Right kidney (tissue), 1 donor: ENCODE measurements around the gene VANGL1.

Source experiments
- DNase-seq: peaks from one replicate; pipeline ENCODE4 v3.0.0-alpha.2; 2016

Gene VANGL1

GRCh38 chr1:115694805-115695204 lies 53.0 kb downstream of the VANGL1 start:
- DNase-seq, result no peak

GRCh38 chr1:115697619-115698018 lies 55.8 kb downstream of the VANGL1 start:
- DNase-seq, result no peak

GRCh38 chr1:115701090-115701489 lies 59.3 kb downstream of the VANGL1 start:
- no peak for DNase-seq

DNA sequence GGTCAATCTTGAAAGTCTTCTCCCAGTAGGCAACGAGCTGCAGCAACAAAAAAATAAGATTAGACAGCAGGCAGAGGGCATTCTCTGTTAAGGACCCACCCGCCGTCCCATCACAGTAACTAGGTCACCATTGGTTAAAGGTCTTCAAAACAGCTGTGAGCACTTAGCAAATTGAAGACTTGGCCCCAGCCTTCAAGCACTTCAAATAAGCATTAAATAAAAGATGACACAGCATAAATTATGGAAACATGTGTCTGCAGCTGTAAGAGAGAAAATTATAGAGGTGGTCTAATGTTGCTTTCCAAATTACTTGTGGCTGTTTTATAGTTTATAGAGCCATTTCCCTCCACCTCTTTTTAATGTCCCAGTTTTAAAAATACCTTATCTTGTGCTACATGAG lies 61.2 kb downstream of the VANGL1 start:
- DNase-seq, result no peak

- no peak for DNase-seq
These were observed 63.5 kb downstream of the VANGL1 start for GRCh38 chr1:115705085-115705951.

- DNase-seq, result no peak
These were observed 64.2 kb downstream of the VANGL1 start for GRCh38 chr1:115705963-115706362.

DNA sequence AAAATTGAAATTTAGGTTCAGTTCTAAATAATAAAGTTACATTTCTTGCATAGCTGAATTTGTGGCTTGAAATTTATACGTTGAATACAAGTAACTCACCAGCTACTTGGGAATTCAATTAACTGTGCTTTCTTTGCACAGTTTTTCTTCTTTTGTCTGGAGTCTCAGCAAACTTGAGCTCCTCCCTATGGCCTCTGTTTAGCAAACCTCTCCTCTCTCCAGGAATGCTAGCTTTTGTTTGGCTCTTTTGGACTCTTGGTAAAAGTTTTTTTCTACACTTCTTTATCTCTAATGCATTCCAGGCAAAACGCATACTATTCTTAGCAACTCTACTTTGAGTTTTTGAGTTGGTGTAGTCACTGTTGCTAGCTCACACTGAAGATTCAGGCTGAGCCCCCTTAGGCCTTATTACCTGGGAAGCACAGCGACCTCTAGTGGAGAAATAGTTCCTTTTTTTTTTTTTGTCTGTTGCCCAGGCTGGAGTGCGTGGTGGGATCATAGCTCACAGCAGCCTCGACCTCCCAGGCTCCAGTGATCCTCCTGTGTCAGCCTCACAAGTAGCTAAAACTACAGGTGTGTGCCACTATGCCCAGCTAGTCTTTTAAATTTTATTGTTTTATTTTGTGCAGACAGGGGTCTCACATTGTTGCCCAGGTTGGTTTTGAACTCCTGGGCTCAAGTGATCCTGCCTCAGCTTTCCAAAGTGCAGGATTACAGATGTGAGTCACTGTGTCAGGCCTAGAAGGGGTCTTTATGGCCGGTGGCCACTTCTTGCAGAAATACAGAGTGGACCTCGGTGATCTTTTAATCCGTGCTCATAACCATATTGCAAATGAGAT lies 65.0 kb downstream of the VANGL1 start:
- peak; percentile 39 for DNase-seq

DNA sequence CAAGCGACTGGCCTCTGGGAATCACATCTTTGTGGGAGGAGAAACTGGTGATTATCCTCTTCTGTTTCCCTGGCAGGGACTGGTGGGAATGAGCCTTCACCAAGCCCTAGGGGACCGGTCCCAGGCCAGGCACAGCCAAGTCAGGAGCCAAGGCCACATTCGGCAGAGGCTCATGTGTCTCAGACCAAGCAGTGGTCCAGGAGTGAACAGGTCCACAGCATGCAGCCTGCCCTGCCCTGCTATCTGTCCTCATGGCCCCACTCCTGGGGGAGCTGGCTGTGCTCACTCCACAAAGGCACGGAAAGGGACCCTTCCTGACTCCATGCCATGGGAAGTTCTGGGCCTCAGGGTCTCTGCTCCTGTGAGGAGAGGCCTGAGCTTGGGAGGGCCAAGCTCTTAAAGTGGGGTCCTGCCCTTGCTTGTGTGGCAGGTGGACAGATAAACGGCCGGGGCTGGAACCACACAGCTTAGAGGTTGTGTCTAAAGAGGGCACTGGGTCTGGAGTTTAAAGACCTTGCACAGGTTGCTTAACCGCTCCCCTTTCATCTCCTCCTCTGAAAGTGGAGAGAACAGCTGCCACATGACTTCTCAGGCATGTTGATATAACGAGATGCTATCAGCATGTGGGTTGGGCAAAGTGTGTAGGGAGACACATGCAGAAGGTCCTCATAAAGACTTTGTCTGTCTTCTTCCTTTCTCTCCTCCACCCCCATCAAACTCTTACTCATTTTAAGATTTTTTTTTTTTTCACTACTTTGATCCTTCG lies 69.3 kb downstream of the VANGL1 start:
- DNase-seq, result no peak

DNA sequence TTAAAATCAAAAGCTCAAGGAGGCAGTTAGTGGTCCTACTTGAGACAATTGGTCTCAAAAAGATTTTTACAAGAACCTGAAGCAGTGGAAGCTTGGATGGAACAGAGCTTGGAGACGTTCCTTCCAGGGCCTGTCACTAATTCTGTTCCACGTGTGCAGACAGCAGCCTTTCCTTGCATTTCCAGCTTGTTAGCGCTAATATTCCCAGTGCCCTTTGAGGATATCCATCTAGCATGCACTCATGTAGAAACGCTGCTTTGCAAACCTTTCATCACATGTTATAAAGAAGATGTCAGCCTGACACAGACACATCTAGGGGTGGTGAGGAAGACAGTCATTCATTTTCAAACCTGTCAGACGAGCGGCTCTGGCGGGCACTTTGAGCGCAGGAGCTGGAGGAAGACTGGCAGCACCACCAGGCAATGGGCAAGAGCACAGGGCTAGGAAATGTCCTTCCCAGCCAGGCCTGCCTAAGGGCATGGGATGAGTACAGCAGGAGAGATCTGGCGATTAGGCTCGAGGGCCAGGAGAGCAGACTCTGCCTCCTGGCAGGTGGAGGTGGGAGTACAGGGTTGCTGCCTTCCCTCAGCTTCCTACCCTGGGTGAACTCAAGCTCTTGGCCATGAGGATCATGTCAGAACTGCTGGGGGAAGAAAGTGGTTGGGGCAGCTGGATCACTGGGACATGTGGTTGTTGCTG lies 71.3 kb downstream of the VANGL1 start:
- no peak for DNase-seq

- no peak for DNase-seq
These were observed 72.1 kb downstream of the VANGL1 start for GRCh38 chr1:115713906-115714305.

GRCh38 chr1:115714572-115715141 lies 72.9 kb downstream of the VANGL1 start:
- DNase-seq, result peak; percentile 68

- DNase-seq, result no peak
These were observed 75.8 kb downstream of the VANGL1 start for GRCh38 chr1:115717541-115717940.

GRCh38 chr1:115718011-115718754 lies 76.4 kb downstream of the VANGL1 start:
- no peak for DNase-seq

GRCh38 chr1:115719285-115719684 lies 77.5 kb downstream of the VANGL1 start:
- no peak for DNase-seq

DNA sequence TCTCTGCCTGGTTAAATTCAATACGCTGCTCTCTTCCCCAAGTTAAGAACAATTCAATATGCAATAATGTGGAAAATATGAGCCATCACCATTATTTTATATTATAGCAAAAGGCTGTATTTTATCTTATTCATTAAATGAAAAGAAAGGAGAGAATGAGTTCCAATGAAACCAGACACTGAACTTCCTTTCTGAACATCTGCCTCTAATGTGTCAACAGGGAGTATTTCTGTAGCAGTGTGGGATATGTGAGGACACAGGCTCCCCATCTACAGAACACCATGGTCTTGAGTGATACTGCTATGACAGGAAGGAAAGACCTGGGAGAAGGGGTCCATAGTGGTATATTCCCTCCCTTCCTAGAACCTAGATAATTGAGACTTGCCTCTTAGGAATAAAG lies 80.5 kb downstream of the VANGL1 start:
- DNase-seq, result no peak

- DNase-seq, result no peak
These were observed 82.0 kb downstream of the VANGL1 start for GRCh38 chr1:115723756-115724155.

DNA sequence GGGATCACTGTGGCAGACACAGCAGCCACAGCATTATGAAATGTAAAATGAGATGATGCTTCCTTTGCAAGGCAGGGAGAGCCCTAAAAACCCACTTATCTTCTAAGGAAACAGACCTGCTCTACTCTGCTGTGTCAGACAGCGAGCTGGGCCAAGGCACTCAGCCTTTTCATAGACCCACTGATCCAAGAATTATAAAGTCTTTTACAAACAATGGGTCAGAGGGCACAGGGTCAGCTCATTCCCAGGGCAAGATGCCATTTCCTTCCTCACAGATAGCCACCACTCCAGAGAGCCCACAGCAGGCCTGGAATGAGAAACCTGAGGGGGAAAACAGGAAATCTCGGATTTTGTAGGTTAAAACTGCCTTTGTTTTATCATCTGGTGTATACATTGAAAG lies 83.8 kb downstream of the VANGL1 start:
- DNase-seq, result no peak

DNA sequence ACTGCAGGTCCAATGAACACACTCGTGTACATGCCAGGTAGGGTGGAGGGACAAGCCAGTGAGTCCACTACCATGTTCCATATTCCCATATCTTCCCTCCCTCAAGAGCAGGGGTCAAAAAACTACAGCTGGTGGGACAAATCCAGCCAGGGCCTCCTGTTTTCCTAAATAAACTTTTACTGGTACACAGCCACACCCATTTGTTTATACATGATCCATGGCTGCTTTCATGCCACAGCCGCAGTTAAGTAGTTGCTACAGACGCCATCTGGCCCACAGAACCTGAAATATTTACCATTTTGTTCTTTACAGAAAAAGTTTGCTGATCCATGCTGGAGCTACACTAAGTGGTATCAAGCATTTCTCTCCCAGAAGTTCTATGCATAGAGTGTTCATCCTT lies 84.4 kb downstream of the VANGL1 start:
- DNase-seq, result no peak

DNA sequence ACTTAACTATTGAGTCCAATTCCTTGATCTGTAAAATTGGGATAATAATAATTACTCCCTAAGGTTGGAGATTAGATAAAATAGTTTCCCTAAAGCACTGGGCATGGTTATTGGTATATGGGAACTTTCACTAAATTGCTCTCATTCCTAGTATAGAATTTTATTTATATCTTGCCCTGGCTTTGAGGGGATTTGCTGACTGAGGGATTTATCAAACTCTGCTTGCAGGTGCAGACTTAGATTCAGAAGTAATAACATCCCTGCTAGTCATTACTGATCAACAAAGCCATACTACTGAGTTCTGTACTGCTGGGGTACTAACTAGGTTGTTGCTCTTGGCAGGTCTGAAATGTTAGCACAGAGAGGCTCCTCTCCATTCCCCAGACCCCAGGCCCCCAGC lies 84.8 kb downstream of the VANGL1 start:
- DNase-seq, result no peak

DNA sequence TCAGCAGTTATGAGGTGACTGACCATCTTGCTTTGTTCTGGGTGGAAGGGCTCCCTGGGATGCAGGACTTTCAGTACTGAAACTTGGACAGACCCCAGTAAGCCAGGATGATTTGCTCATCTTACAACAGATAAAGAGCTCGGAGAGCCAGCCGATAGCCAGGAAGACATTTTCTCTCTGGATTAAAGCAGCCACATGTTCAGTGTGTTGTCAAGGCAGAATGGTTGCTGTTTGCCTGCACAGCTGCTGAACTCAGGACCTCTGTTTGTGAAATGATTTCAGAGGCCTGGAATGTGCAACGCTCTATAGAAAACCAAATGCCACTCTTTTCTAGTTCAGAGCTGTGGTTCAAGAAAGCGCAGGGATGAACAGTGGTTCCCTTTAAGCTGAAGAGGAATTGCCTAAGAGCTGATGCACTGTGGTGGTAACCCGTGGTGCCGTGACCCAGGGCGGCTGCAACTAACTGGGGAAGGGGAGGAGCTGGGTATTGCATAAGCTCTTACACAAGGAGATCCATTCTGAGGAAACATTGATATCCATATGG lies 86.0 kb downstream of the VANGL1 start:
- DNase-seq, result peak; percentile 28

GRCh38 chr1:115728341-115728740 lies 86.6 kb downstream of the VANGL1 start:
- DNase-seq, result no peak
